SIG-M5 treated with dmso at 0.1 percent for 504 hours (cell line): ENCODE results near the gene MYOM3.

Experiments used
- DNase-seq: peaks from one replicate; lab custom pipeline; 2025; ENCODE audit not compliant: unreplicated experiment; lab: John Stamatoyannopoulos, UW

The MYOM3 gene

DNA sequence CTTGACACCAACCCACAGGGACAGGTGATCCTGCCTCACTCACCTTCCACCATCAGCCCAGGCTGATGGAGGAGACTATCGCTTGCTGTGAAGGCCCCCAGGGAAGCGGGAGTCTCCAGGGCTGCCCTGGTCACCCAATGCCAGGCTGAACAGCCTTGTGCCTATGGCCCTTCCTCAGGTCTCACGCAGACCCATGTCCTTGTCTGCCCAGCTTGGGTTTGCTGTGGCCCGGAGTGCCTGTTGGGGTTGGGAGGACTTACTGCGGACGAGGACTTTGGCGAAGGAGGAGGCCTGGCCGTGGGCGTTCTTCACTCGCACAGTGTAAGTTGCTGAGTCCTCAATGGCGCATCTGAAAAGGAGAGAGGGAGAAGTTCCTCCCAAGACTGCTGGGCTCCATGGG is 14.3 kb downstream of the MYOM3 start:
- DNase-seq, result no peak

GRCh38 chr1:24096739-24097103 is 15.2 kb downstream of the MYOM3 start:
- DNase-seq, result no peak

- no peak for DNase-seq
These were observed 15.8 kb downstream of the MYOM3 start for GRCh38 chr1:24096009-24096738.

- DNase-seq, result no peak
These were observed 16.6 kb downstream of the MYOM3 start for GRCh38 chr1:24095140-24095859.

DNA sequence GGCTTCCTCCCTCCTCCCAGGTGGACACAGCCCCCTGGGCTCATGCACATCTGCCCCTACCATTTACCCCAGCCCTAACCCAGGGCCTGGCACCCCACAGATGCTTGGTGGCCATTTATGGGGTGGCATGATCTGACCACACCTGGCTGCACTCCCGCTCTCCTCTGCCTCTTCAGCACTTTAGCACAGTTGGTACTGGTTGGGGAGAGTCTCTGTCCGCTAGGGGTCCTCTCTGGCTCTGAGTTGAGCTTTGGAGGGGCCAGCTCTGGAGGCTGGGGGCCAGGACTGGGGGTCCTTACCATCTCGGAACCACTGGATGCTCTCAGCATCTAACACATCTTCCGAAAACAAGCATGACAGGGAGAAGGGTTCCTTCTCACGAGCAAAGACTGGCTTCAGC is 17.4 kb downstream of the MYOM3 start:
- no peak for DNase-seq

- no peak for DNase-seq
These were observed 18.2 kb downstream of the MYOM3 start for GRCh38 chr1:24093732-24094131.

DNA sequence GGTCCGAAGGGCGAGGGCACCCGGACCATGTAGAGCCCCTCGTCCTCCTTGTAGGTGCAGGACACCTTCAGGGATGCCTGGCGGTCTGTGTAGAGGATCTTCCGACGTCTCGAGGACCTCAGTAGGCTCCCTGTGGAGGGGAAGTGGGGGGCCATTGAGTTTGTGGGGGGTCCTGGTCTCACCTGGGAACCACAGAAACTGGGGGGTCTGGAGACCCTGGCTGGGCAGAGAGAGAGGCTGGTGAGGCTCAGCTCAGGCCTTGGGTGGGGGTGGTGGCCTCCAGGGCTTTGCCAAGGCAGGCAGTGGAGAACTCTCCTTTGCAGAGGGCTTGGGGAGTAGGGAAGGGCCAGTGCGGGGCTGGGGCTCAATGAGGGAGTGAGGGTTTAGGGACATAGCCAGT is 19.0 kb downstream of the MYOM3 start:
- DNase-seq, result no peak

DNA sequence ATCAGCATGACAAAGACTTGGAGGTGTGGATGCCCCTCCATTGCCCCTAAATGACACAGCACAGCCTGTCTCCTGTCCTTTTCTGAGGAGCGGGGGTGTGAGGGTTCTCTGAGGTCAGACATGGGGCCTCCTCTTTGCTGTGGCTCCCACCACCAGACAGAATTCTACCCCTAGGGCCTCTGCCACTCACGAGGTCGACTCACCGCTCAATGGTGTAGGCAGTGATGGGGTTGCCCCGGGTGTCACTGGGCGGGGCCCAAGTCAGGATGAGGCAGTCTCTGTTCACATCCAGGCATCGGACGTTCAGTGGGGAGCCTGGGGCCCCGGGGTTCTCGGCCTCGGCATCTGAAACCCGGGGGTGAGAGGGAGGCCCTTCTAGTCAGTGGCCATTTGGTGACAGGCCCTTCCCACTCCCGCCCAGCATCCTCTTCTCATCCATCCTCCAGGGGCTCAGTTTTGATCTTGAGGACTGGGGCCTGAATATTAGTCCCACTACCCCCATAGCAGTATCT is 19.9 kb downstream of the MYOM3 start:
- DNase-seq, result no peak

DNA sequence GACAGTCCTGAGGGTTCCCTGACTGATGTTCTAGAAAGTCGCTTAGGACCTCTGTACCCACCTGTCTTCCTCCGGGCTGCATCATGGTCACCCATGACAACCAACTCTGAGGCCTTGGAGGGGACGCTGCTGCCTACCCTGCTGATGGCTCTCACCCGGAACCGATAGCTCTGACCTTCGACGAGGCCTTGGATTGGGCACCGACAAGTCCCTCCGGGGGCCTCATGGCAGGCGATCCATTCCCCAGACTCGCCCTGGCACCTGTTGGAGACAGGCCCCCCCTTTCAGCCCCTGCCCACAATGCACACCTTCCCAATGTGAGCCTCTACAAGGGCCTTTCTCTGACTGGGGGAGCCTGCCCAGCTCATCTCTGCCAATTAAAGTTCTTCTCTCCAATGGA is 21.2 kb downstream of the MYOM3 start:
- DNase-seq, result no peak

DNA sequence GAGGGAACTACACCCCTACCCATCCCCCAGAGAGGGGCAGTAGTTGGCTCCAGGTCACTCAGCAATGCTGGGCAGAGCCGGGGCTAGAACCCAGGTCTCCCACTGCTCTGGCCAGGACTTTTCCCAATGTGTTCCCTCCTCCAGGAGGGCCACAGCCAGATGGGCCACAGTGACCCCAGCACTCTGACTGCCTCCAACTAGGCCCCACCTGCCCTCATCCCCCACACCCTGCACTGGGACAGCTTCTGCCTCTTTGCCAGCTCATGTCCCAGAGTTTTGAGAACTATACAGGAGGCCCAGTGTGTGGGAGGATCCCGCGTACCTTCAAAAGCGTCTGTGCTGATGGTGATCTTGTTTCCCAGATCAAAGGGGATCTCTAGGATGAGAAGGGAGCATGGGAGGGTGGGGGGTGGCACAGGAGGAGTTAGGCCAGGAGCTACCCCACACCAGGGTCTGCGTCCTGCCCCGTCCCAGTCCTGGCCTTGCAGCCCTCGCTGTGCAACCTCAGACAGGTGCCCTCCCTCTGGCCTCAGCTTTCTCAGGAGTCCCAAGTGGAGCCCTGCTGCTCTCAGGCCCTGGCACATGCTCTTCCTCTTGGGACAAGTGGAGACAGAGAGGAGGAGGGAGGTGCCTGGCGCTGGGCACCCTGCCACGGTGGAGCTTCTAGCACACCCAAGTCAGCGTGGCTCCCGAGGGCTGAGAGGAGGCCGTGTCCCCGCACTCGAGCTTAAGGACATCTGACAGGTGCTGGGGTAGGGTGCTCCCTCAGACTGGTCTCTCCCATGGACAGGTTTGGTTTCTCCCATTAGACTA is 22.0 kb downstream of the MYOM3 start:
- DNase-seq, result no peak

DNA sequence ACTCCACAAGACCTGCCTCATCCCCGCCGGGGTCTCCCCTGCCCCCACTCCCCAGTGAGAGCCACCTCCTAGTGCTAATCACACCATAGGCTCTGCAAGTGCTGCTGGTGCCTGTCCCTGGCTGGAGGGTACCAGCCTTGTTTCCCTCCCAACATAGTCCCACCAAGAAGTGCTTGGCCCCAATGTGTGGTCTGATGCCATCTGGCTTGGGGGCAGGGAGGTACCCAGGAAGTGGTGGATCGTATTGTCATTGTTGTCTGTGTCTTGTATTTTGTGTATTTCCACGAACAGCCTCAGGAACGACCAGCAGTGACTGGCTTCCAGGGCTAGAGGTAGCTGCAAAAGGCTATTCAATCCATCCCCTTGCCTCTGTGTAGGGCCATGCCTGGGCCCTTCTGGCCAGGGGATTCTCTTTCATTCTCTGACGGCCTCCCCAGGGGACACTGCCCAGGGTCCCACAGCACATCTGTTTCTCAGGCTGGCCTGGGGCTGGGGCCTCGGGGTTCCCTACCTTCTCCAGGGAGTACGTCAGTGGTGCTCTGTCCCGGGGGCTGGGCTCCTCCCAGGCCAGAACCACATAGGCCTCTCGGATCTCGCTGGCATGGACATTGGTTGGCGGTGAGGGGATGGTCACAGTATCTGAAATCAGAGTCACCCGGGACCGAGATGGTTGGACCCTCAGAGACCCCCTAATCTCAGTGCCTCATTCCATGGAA is 22.8 kb downstream of the MYOM3 start:
- no peak for DNase-seq

- DNase-seq, result no peak
These were observed 25.5 kb downstream of the MYOM3 start for GRCh38 chr1:24086466-24086865.

DNA sequence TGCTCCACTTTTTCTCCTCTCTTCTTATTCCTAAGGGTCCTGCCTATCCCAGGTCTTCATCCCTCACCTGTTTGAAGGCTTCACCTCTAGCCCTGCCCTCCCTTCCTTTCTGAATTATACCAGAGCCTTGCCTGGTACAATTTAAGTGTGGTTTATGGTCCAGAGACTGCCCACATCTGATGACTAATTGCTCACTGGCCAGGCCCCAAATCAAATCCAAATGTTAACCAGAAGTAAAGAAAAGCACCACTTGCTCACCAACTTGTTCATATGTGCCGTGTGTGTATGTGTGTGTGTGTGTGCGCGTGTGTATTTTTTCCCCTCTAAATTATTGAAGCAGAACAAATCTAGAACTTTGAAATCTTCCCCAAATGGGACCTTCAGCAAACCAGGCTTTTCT is 26.4 kb downstream of the MYOM3 start:
- no peak for DNase-seq

- DNase-seq, result no peak
These were observed 26.9 kb downstream of the MYOM3 start for GRCh38 chr1:24085007-24085406.

DNA sequence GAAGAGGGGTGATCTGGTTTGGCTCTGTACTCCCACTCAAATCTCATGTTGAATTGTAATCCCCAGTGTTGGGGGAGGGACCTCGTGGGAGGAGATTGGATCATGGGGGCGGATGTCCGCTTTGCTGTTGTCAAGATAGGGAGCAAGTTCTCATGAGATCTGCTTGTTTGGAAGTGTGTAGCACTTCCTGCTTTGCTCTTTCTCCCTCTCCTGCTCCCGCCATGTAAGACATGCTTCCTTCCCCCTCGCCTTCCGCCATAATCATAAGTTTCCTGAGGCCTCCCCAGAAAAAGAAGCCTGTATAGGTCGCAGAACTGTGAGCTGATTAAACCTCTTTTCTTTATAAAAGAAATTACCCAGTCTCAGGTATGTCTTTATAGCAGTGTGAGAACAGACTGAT is 27.9 kb downstream of the MYOM3 start:
- DNase-seq, result no peak

DNA sequence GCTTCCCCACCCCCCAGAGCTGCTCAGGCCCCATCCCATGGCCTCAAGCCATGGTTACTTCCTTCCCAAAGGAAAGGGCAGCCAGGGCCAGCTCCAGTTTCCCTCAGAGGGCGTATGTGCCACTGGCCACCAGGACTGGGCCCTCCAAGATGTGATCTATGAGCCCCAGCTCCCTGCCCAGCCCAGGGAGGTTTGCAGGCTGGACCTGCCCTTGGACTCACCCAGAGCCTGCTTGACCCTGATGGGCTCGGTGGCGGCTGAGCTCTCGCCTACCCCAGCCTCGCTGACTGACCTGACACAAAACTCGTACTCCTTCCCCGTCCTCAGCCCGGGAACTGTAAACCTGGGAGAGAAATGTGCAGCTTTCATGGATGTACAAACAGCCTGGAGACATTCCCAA is 29.6 kb downstream of the MYOM3 start:
- no peak for DNase-seq

DNA sequence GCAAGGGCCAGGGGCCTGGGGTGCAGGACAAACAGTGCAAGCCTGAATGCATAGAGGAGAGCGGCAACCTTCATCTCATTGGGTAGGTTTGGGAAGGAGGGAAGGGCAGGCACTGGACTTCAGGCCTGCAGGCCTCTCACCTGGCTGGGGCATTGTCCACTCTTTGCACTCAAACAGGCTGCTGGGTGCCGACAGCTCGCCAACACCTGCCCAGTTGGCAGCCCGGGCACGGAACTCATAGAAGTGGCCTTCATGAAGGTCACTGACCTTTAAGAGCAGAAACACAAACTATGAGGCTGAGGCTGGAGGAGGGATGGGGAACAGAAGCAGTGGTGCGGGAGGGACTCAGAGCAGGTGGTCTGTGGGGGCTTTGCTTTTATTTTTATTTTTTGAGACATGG is 30.7 kb downstream of the MYOM3 start:
- no peak for DNase-seq

DNA sequence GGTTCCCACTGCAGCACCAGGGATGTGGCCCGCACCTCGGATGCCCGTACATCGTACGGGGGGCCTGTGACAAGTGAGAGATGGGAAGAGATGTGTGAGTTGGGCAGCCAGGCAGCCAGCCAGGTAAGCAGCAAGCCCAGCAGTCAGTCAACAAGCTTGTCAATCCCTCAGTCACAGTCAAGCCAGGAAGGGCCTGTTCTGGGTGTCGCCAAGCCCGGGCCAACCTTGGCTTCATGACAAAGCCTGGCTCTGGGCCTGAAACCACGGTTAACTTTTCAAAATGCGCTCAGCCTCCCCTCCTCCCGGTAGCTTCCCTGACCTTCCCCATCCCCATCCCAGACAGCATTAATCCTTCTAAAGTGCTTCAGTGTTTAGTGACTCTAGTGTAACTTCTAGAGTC is 31.8 kb downstream of the MYOM3 start:
- DNase-seq, result no peak

DNA sequence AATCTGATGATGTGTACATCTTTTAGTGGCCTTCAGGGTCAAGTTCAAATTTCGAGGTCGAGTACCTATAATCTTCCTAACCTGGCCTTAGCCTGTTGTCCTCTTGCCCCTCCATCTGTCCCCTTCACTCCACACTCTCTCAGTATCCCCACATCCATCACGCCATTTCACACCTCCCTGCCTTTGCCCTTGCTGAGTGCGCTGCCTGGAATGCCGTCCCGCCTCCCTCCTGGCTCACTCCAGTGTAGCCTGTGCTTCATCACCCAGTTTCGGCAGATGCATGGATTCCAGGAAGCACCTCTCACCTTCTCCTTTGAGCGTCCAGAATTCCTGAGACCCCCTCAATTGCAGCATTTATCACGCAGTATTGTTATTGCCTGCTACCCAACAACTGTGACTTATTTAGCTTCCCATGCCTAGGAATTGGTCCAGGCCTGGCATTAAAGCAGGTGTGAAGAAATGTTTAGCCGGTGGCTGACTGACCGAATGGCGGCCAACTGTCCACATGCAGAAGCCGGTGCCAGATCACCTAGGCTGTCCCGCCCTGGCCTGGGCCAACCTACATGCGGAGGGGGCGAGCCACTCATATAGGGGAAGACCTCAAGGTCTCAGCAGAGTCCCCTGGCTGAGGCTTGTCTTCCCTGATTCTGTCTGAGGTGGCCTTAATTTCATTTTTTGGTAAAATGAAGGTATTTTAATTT is 34.5 kb downstream of the MYOM3 start:
- DNase-seq, result no peak

GRCh38 chr1:24075946-24076345 is 36.0 kb downstream of the MYOM3 start:
- DNase-seq, result no peak

- DNase-seq, result no peak
These were observed 36.4 kb downstream of the MYOM3 start for GRCh38 chr1:24075590-24075854.
